Posterior vena cava (tissue), 2 donors: ENCODE data around the gene OPRL1. TPM values are rescaled to one million over a fixed set of nuclear protein-coding genes. Genes with fewer than 3 reads are reported as not detected.
"Not testable (repeated sequence)": the region's sequence is repeated elsewhere in the genome, so short reads cannot be mapped to it uniquely, and the experiment has no call there.

Source experiments
- DNase-seq: peaks from one replicate; pipeline ENCODE4 v3.0.0-alpha.2; 2020; ENCODE audit warnings: low spot score
- intact Hi-C, 2 donors: fragments of 100-400 bp; cut with DNase I; formaldehyde crosslinking; loops; one replicate each; pipeline versions ENCODE4 v1.14.1 to v1.14.2; 2022 to 2023
- total RNA-seq, 2 donors: library from RNA; stranded (reverse); fragmentation: NEBNext Ultra II Directional; extraction: Animal tissue kit (Norgen Biotek cat#: 25700); gene quantifications; one replicate each; pipeline ENCODE4 v1.2.1, GENCODE V29; 2021
- donor health status: DM: yes; HTN: yes; CAD: no.
- donor health status: DM: yes; HTN: yes; CAD: no.

OPRL1 gene
- total RNA-seq, 2 donors from 2014 or later, result 0.76 to 1.4 TPM

DNA sequence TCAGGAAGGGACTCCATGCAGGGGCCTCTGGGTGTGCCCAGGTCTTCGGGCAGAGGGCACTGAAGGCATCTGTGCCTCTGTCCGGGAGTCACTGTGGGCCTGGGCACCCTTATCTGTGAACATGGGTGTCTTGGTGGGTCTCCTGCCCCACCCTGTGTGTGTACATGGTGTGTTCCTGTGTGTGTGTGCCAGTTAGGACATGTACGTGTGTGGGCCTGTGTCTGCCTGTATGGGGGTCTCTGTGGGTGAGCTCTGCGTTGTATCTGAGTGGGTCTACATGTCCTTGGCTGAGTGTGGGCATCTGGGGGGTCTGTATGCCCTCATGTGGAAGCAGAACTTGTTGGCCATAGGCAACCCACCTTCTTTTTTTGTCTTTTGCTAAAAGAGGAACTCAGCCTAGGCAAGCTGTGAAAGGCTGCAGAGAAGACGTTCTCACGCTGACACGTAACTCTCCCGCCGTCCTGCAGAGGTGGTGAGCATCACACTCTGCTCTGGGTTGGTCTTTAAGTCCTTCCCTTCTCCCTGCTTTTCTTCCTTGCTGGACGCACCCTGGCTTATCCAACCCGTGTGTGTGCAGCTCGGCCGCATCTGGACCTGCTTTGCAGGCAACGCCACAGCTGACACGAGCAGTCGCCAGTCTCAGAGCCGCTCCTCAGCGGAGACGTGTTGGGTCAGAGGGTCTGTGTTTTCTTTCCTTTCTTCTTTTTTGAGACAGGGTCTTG, 28.0 kb downstream of the OPRL1 start:
- intact Hi-C loops, result no loop called here
- DNase-seq, result peak; percentile 70

DNA sequence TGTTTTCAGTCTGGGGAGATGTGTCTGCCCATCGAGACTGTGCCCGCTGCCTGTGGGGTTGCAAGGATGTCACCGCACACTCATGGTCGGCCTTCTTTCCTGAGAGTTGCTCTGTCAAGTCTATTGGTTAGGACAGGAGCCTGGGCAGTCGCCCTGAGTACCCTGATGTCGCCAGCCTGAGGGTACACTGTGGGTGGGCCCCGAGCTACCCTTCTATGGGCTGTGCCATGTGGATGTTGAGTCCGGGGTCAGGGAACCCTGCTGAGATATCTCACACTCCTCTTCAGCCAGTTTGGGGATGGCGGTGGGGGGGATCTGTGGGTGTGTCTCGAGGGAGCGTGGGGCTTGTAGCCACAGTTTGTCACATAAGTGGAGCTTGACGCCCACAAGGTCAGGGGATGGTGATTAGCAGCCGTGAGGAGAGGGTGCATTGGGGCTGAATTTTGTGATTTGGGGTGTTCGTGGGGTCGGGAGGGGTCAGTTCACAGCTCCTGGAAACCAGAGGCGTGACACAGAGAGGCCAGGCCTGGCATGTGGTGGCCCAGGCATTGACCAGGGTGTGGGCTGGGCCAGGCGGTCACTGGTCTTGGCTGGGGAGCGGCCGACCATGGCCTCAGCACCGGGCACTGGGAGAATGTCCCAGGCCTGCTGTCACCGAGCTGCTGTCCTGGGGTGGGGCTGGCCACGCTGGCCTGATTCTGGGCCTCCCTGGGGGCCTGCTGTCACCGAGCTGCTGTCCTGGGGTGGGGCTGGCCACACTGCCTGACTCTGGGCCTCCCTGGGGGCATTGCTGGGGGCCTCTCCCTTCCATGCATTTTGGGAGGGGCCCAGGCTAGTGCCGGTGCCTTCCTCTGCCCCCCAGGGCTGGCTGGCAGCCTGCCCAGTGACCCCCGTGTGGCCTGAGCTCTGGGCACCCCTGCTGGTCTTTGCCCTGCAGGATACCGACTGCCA, 29.1 kb downstream of the OPRL1 start:
- DNase-seq, result peak; percentile 70
- intact Hi-C loops, result no loop called here

DNA sequence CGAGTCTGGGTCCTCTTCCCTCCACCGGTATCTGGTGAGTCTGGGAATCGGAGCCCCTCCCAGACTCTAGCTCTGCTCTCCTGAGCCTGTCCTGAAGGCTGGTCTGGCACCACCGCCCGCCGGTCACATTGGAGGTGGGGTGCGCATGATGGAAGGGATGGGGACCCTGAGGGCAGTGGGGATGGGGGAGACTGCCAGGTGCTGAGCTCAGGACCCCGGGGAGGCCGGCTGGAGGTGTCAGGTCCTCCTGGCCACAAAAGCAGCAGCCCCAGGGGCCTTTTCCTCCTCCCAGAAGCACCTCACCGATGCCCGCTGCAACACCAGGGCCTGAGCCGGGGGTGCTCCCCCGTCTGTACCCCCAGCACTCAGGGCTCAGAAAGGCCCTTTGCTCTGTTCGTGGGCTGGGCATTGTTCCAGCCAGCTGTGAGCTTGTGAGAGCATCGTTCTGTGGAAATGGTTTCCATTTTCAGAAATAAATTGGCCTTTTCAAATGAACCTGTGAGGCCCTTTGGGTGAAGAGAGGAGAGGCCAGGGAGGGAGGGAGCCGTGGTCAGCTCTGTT, 30.0 kb downstream of the OPRL1 start:
- intact Hi-C loops, result loop anchor here in 1 of 2 donors (10.0 kb wide), 1 partner anchor 75 kb away; the partner anchor contains the start of gene C20orf204
- DNase-seq, result peak; percentile 70

DNA sequence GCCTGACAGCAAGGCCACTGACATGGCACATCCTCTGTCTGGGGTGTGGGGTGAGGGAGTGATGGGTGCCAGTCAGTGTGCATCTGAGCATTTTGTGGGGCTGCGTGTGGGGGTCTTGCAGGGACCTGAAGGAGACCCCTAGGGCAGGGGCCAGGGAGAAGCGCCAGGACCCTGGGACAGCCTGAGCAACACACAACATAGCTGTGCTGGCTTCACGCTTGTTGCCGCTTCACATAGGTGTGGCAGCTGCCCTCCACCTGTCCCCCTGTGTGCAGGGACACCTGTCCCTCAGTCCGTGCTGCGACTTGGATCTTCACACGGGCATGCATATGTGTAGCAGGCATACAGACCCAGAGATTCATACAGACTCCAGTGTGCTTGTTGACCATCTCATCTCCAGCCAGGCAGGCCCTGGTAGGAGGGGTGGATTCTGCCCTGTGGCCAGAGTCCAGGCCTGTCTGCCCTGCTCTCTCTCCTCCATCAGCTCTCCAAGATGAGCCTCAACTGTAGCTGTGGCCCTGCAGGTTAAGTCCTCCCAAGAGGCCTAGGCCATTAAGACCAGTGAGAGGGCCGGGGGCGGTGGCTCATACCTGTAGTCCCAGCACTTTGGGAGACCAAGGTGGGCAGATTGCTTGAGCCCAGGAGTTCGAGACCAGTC, 30.7 kb downstream of the OPRL1 start:
- intact Hi-C loops, result loop anchor here in 1 of 2 donors (10.0 kb wide), 1 partner anchor 76 kb away; the partner anchor contains the start of gene C20orf204
- peak; percentile 62 for DNase-seq

DNA sequence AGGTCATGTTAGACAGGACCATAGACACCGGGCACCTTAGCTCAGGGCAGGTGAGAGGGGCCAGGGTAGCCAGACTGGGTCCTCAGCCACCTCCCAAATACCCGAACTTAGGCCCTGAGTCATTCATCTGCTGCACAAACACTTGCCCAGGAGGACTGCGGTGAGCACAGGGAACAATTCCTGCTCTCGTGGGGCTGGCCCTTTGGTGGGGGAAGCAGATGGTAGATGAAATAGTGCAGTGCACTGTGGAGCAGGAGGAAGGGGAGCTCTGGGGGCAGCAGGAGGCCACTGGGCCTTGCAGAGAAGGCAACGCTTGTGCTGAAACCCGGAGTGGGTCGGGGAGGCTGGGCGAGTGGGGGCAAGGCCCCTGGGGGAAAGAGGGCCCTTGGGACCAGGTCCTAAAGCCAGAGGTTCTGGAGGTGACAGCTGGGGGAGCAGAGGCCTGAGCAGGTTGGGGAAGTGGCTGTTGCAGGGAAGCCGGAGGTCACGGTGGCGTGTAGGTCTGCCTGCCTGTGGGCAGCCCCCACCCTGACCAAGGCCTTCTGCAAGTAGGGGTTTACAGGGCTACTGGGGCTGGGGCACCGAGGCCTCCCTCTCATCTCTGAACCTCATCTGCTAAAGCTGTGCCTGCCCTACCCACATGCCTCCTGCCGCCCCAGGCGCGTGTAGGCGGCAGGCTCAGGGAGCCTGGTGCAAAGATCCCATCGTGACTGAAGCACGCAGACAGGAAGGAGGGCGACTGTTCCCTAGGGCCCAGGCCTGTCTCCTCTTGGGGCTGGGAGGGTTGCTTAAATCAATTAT, 32.2 kb downstream of the OPRL1 start:
- intact Hi-C loops, result loop anchor here in 1 of 2 donors (10.0 kb wide), 1 partner anchor 77 kb away; the partner anchor contains the start of gene C20orf204
- DNase-seq, result peak; percentile 80

DNA sequence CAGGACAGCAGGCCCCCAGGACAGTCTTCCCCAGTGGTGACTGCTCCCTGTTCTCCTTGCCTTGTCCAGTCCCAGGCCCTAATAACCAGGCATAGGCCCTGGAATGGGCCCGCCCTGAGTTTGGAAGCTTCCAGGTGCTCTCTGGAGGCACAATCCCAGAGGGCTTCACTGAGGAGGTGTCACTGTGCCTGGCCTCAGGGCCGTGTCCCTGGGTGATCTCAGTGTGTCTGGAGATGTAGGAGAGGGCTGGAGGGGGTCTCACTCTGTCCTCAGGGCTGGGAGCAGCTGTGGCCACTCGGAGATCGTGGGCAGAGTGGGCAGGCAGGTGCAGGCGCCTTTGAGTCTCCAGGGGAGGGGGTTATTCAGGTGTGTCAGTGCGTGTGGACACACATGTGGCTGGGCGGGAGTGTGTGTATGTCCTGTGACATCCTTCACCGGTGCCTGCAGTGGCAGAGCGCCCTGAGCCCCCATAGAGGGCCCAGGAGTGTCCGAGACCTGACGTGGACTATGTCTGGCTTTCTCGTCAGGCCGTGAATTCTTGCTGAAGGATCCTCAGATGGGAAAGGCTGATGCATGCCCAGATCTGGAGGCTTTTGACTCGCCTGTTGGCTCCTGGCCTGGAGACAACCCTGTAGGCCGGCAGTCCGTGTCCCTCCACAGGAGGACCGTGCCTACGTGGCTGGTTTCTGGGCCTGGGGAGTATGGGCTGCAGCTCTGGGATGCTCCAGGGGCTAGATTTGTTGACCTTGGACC, 33.0 kb downstream of the OPRL1 start:
- intact Hi-C loops, result loop anchor here in 1 of 2 donors (10.0 kb wide), 1 partner anchor 78 kb away; the partner anchor contains the start of gene C20orf204
- DNase-seq, result peak; percentile 73

DNA sequence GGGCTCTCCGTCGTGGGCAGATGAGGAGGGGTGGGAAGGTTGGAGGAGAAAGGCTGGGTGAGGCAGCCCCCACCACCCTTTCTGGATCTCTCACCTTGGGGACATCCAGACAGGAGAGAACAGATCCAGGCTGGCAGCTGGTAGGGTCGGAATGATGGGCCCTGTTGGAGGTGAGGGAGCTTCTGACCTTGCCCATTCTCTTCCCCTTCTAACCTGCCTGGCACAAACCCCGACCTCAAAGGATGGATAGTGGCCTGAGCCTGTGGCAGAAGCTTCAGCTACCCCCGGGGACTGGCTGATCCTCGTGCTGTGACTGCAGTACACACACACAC, 33.5 kb downstream of the OPRL1 start:
- intact Hi-C loops, result loop anchor here in 1 of 2 donors (10.0 kb wide), 1 partner anchor 79 kb away; the partner anchor contains the start of gene C20orf204
- DNase-seq, result peak; percentile 41

DNA sequence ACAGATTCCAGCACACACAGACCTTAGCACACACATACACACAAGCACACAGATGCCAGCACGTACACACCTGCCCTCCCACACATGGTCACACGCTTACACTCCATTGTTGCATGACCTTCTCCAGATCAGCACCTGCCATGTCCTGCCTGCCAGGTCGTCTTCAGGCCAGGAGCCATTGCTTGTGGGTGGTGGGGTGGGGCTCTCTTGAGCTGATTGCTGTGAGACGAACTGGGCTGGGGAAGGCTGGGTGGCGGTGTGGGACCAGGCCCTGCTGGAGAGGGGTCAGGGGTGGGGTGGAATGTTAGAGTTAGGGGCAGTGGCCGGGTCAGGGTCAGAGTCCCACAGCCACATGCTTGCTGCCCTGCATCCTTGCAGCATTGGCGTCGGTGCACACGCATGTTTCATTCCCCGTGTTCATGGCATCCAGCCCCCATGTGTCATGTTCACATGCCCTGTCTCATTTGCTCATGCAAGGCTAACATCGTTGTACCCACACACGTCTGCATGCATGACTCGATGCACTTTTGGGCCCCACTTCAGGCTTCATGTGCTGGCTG, 34.0 kb downstream of the OPRL1 start:
- peak; percentile 57 for DNase-seq
- intact Hi-C loops, result loop anchor here in 1 of 2 donors (10.0 kb wide), 1 partner anchor 79 kb away; the partner anchor contains the start of gene C20orf204

DNA sequence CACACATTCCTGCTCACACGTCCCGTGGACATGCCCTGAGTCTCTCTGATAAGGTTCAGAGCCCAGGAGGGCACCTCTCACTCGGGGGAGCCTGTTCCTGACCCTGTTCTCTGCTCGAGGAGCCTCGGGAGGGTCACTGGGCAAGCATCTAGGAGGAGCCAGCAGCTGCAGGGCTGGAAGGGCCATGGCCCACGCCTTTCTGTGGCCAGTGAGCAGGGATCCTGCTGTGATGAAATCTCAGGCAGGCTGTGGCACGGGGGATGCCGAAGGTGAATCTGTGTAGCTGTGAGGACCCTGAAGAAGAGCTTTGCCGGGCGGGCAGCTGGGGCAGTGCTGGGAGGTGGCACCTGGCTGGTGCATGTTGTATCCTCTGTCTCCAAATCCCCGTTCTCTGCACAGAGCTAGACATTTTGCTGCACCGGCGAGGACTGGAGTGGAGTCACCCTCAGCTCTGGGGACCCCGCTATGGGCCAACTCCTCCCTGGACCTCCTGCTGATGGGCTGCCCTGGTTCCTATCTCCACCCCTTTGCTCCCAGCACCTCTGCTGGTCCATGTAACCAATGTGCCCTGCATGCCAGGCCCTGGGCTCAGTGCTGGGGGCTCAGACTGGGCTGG, 34.6 kb downstream of the OPRL1 start:
- intact Hi-C loops, result loop anchor here in 1 of 2 donors (10.0 kb wide), 1 partner anchor 80 kb away; the partner anchor contains the start of gene C20orf204
- peak; percentile 67 for DNase-seq

DNA sequence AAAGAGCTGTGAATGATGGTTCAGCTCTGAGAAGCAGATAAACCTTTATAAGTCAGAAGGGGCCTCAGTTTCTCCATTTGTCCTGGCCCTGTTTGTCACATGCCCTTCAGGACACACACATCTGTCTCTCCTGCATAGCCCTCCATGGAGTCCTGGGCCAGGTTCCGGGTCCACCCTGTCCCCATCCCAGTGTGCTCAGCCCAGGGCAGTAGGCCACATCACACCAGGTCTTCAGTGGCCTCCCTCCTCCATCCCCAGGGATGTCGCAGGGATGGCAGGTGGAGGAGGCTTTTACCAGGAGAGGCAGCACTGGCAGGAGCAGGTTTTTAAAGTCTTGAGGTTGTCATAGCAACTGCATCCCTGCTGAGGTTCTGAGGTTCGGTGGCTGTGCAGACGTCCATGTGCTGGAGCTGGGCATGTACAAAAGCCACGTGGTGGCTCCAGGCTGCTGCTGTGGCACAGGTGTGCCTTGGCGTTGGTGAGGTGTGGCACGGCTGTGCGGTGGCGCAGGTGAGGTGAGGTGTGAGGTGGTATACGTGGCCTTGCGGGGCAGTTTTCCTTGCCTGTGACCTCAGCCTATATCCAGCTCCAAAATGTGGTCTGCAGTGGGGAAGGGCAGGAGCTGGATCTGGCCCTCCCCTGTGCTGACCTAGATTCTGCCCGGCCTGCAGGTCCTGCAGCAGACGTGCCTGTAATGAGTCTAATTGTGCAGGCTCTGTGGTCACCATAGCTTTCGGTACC, 35.5 kb downstream of the OPRL1 start:
- DNase-seq, result peak; percentile 66
- intact Hi-C loops, result loop anchor here in 1 of 2 donors (10.0 kb wide), 1 partner anchor 81 kb away; the partner anchor contains the start of gene C20orf204

DNA sequence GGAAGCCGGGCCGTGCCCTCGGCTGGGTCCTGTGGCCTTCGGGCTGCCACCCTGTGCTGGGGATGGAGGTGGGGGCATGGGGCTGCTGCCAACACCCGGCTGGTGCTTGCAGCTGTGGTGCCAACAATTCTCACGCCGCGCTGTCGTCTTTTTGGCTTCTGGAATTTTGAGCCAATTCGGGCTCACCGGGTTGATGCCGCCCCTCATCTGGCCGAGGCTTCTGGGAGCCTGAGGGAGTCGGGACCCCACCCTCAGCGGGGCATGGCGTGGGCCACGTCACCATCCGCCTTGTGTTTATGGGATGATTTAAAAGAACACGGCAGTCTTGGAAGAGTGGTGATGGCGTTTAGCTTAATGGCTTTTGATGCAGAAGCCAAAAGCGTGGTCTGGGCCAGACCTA, 36.1 kb downstream of the OPRL1 start:
- intact Hi-C loops, result loop anchor here in 1 of 2 donors (10.0 kb wide), 1 partner anchor 81 kb away; the partner anchor contains the start of gene C20orf204
- peak; percentile 74 for DNase-seq

DNA sequence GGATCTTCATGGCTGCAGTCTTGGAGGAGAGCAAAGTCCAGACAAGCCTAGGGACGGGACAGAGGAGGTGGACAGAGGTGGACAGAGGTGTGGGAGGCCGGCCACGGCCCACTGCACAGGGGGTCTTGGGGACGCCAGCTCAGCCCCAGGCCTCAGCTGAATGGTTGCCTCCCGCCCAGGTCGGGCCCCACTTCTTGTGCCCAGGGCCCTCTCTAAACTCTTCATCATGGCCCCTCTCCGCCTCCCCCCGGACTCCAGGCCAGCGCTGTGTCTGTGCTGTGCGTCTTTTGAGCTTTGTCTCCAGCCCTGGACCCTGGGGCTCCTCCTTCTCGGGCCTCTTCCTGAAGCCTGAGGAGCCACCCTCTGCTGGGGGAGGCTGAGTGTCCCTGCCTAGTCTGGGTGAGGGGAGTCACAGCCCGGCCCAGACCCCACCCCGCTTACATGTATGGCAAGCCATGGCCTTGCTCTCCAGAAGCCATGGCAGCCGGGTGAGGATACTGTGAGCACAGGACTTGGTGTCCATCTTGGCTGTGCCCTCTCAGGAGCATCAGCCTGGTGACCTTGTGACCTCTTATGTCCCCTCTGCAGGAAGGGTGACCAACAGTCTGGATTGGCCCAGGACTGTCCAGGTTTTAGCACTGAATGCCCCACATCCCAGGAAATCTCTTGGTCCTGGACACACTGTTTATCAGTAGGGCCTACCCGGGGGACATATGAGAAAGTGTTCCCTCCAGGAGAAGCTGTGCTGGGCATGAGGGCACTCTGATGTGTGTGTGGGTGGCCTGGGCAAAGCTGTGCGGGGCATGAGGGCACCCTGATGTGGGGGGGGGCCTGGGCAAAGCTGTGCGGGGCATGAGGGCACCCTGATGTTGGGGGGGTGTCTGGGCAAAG, 36.9 kb downstream of the OPRL1 start:
- intact Hi-C loops, result loop anchor here in 1 of 2 donors (10.0 kb wide), 1 partner anchor 82 kb away; the partner anchor contains the start of gene C20orf204
- DNase-seq, result peak; percentile 74

DNA sequence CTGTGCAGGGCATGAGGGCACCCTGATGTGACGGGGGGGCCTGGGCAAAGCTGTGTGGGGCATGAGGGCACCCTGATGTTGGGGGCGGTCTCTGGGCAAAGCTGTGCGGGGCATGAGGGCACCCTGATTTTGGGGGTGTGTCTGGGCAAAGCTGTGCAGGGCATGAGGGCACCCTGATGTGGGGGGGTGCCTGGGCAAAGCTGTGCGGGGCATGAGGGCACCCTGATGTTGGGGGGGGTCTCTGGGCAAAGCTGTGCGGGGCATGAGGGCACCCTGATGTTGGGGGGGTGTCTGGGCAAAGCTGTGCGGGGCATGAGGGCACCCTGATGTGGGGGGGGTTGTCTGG, 37.5 kb downstream of the OPRL1 start:
- intact Hi-C loops, result loop anchor here in 1 of 2 donors (10.0 kb wide), 1 partner anchor 83 kb away; the partner anchor contains the start of gene C20orf204
- not testable (repeated sequence) for DNase-seq

DNA sequence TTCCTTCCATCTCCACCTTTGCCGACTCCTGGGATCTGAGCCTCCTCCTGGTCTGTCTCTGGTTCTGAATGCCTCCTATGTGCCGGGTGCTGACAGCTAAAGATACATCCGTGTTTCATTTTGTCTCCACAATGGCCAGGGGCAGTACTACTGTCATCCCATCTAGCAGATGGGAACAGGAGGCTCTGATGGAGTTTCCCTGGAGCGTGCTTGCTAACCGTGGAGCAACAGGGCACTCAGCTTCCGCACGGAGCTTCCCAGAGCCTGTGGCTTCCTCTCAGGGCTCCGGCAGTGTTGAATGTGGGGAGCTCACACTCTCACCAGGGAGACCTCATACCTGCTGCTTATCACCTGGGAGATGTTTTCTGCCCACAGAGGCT, 39.4 kb downstream of the OPRL1 start:
- no peak for DNase-seq
- intact Hi-C loops, result loop anchor here in 1 of 2 donors (10.0 kb wide), 1 partner anchor 84 kb away; the partner anchor contains the start of gene C20orf204
